OCI-LY3 (cell line): ENCODE measurements around the gene CTAG2.

ENCODE experiments used
- H2AFZ ChIP-seq: fragments of 200-600, 300-600 bp; shearing (Covaris generic); 2 replicates; pipeline ENCODE4 v1.6.0; 2014; ENCODE audit warnings: antibody characterized with exemption, low read depth, low read length
- H3K27ac ChIP-seq: fragments of 200-600, 300-600 bp; sonication (generic); 2 replicates; pipeline ENCODE4 v1.5.1; 2014; ENCODE audit warnings: mild to moderate bottlenecking, low read length, moderate library complexity, mixed read lengths
- H3K27me3 ChIP-seq: fragments of 200-600, 300-600 bp; sonication (generic); 2 replicates; pipeline ENCODE4 v1.6.1; 2014; ENCODE audit warnings: low read depth, low read length, mixed read lengths
- H3K36me3 ChIP-seq: fragments of 200-600, 300-600 bp; sonication (generic); replicated peaks from 2 replicates; pipeline ENCODE3; 2014; ENCODE audit warnings: low read depth, low read length, mixed read lengths
- H3K4me1 ChIP-seq: fragments of 300-600, 200-600 bp; sonication (generic); 2 replicates; pipeline ENCODE4 v1.6.1; 2014; ENCODE audit warnings: low read length, mixed read lengths
- H3K4me2 ChIP-seq: fragments of 200-600, 300-600 bp; sonication (generic); 2 replicates; pipeline ENCODE4 v1.6.1; 2014; ENCODE audit warnings: low read length, mixed read lengths
- H3K4me3 ChIP-seq: fragments of 300-600, 200-600 bp; sonication (generic); 2 replicates; pipeline ENCODE4 v1.5.1; 2014; ENCODE audit warnings: antibody characterized with exemption, mild to moderate bottlenecking, low read length, moderate library complexity
- H3K79me2 ChIP-seq: fragments of 300-600, 200-600 bp; shearing (Covaris generic); 2 replicates; pipeline ENCODE4 v1.6.1; 2014; ENCODE audit warnings: mild to moderate bottlenecking, low read length, mixed read lengths
- H3K9ac ChIP-seq: fragments of 300-600, 200-600 bp; shearing (Covaris generic); 2 replicates; pipeline ENCODE4 v1.6.0; 2014; ENCODE audit warnings: mild to moderate bottlenecking, low read length, moderate library complexity
- H3K9me3 ChIP-seq: fragments of 200-600, 300-600 bp; shearing (Covaris generic); 2 replicates; pipeline ENCODE4 v1.6.1; 2014; ENCODE audit warnings: low read length, mixed read lengths; ENCODE audit not compliant: insufficient read depth
- H4K20me1 ChIP-seq: fragments of 200-600, 300-600 bp; sonication (generic); 2 replicates; pipeline ENCODE4 v1.6.1; 2016; ENCODE audit warnings: low read length, mixed read lengths; ENCODE audit not compliant: insufficient read depth
- EZH2phosphoT487 ChIP-seq: fragments of 200-600 bp; shearing (Covaris generic); IDR thresholded peaks from 2 replicates; pipeline ENCODE4 v1.6.1; 2018; ENCODE audit warnings: antibody characterized with exemption, mixed run types, low read depth
- TF ChIP-seq, protein P1 (sequence below): fragments of 200-600, 300-600 bp; sonication (generic); IDR thresholded peaks from 2 replicates; pipeline ENCODE4 v1.5.1; 2014; ENCODE audit warnings: antibody characterized with exemption, low read length, low read depth

The CTAG2 gene

DNA sequence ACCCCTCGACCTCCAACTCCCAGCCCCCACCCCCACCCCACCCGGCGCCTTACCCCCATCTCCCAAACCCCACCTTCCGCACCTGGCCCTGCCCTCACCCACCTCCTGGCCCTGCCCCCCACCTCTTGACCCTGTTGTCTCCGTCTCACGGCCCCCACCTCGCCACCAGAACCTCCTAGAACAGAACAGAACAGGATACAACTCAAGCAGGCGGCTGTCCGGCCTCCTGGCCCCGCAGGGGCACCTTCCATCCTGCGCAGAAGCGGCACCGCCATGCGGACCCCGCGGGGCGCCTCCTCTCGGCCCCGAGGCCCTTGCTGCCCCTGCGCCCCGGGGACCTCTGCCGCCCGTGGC, 354 bp downstream of the CTAG2 start:
- Histone ChIP-seq H3K79me2 (no peaks in the 10 kb centered on the region), H2AFZ (no peak overlapping the region), H3K36me3 (no peaks in the 10 kb centered on the region)

DNA sequence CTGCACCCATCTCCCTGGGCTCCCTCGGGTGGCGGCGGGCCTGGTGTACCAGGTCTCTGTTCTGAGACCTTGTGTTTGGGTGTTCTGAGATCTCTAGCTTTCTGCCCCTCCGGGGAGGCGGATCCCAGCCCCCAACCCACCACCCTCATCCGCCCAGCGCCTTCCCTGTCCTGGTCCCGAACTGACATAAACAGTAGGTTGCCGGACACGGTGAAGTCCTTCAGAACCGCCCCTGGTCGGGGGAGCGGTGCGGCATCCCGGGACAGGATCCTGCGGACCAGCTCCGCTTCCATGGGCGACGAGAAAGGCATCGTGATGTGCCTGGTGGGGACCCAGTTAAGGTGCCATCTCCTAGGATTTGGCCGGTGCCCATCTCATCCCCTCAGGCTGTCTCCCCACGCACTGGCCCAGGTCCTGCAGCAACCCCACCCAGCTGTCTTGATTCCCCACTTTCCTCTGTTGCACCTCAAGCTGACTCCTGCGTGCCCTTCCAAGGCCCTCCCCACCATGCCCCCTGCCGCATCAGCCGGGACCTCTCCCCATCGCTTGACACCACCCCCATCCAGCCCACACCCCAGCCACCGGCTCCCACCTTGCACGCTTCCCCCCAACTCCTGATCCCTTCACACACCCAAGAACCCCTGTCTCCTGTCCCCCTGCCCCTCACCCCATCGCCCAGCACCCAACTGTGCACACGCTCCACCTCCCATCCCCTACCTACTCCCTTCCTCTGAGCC, 900 bp downstream of the CTAG2 start:
- H3K79me2 ChIP-seq, result no peaks in the 10 kb centered on the region
- H3K36me3 ChIP-seq, result no peaks in the 10 kb centered on the region
- no peak overlapping the region for H3K4me2 ChIP-seq
- no peaks in the 10 kb centered on the region for H4K20me1 ChIP-seq
- no peak overlapping the region for H3K27ac ChIP-seq
- H3K9ac ChIP-seq, result no peak overlapping the region
- H2AFZ ChIP-seq, result no peak overlapping the region
- H3K9me3 ChIP-seq, result no peaks in the 10 kb centered on the region
- H3K4me3 ChIP-seq, result no peak overlapping the region
- no peaks in the 10 kb centered on the region for H3K4me1 ChIP-seq
- no peaks in the 10 kb centered on the region for H3K27me3 ChIP-seq
- TF ChIP-seq, protein P1, sequence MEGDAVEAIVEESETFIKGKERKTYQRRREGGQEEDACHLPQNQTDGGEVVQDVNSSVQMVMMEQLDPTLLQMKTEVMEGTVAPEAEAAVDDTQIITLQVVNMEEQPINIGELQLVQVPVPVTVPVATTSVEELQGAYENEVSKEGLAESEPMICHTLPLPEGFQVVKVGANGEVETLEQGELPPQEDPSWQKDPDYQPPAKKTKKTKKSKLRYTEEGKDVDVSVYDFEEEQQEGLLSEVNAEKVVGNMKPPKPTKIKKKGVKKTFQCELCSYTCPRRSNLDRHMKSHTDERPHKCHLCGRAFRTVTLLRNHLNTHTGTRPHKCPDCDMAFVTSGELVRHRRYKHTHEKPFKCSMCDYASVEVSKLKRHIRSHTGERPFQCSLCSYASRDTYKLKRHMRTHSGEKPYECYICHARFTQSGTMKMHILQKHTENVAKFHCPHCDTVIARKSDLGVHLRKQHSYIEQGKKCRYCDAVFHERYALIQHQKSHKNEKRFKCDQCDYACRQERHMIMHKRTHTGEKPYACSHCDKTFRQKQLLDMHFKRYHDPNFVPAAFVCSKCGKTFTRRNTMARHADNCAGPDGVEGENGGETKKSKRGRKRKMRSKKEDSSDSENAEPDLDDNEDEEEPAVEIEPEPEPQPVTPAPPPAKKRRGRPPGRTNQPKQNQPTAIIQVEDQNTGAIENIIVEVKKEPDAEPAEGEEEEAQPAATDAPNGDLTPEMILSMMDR, result no peak
- no peak for TF ChIP-seq EZH2phosphoT487

More for the DNA sequence above, 354 bp downstream of the CTAG2 start:
- Histone ChIP-seq H3K4me1 (no peaks in the 10 kb centered on the region), H3K9ac (no peak overlapping the region), H4K20me1 (no peaks in the 10 kb centered on the region), H3K4me2 (no peak overlapping the region), H3K27me3 (no peaks in the 10 kb centered on the region), H3K9me3 (no peaks in the 10 kb centered on the region), H3K4me3 (no peak overlapping the region), H3K27ac (no peak overlapping the region)
- TF ChIP-seq, protein P1, result no peak
- TF ChIP-seq EZH2phosphoT487, result no peak

DNA sequence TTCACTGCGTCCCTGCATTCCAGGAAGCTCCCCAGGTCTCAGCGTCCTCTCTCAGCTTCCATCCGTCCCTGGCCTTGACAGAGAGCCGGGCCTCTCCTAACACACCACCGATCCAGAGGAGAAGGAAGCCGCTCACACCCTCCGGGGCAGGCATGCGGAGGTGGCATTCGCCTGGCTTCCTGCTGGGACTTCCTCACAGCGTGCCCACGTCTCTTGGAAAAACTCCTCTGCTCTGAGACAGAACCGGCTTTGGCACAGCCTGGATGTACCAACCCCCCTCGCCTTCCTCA, 3.2 kb downstream of the CTAG2 start:
- H3K4me3 ChIP-seq, result no peak overlapping the region
- no peaks in the 10 kb centered on the region for H4K20me1 ChIP-seq
- H3K27ac ChIP-seq, result no peak overlapping the region

DNA sequence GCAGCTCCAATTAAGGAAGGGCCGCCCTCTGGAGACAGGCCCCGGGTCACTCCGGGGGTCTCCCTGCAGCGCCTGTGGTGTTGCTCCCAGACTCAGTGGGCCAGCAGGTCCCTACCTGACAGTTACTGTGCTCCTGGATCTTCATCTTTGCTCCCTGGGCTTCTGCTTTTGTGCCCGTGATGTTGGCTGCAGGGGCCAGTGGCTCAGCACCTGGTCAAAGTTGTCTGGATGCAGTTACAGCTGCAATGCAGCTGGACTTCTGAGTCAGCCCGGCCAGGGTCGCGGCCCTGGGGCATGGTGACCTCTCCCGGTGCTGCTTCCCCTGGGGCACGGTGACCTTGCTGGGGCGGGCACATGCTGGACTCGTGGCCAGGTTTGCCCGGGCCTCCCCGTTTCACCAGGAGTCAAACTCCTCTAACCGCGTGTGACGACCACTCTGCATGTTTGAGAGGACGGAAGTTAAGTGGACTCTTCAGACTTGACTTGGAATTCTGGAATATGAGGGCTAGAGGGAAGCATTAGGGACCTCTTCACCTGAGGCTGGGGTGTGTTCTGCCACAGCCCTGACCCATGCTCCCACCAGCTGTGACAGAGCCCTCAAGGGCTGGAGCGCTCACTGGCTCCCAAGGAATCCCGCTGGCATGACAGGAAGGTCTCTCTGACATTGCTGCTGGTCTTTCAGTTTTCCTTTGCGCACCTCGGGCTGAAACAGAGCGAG, 3.7 kb downstream of the CTAG2 start:
- Histone ChIP-seq H3K4me2 (no peak overlapping the region), H3K36me3 (no peaks in the 10 kb centered on the region), H3K9me3 (no peaks in the 10 kb centered on the region), H3K4me3 (no peak overlapping the region), H4K20me1 (no peaks in the 10 kb centered on the region), H2AFZ (no peak overlapping the region), H3K9ac (no peak overlapping the region), H3K27me3 (no peaks in the 10 kb centered on the region), H3K27ac (no peak overlapping the region), H3K79me2 (no peaks in the 10 kb centered on the region), H3K4me1 (no peaks in the 10 kb centered on the region)
- no peak for TF ChIP-seq EZH2phosphoT487
- TF ChIP-seq, protein P1, result no peak

More for the DNA sequence above, 3.2 kb downstream of the CTAG2 start:
- Histone ChIP-seq H3K4me1 (no peaks in the 10 kb centered on the region), H3K9me3 (no peaks in the 10 kb centered on the region), H2AFZ (no peak overlapping the region), H3K79me2 (no peaks in the 10 kb centered on the region), H3K9ac (no peak overlapping the region), H3K27me3 (no peaks in the 10 kb centered on the region), H3K36me3 (no peaks in the 10 kb centered on the region), H3K4me2 (no peak overlapping the region)
- TF ChIP-seq, protein P1, result no peak
- TF ChIP-seq EZH2phosphoT487, result no peak
